ENCODE data around the gene TSPAN16.
A peak's percentile ranks its signal among the peaks of the same experiment; 100 is the strongest.

DNA sequence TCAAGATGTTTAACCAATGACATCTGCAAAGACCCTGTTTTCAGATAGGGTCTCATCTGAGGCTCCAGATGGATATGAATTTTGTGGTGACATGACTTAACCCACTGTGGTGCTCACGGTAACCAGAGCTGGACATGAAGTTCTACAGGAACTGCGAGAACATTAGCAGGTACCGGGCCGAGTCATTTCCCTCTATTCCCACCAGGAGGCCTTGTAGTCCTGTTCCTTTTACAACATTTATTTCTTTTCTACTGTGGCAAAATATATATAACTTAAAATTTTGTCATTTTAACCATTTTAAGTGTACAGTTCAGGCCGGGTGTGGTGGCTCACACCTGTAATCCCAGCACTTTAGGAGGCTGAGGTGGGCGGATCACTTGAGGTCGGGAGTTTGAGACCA is 7.6 kb upstream of the TSPAN16 start:
- peak in 2 of 4 experiments; percentile 14 to 17 for TF ChIP-seq CTCF (IDR thresholded peaks at IDR 0.05)
- no peak for TF ChIP-seq POLR2A (IDR thresholded peaks at IDR 0.05)
